Measurements from ENCODE around the gene MRPS6.

MRPS6 gene

DNA sequence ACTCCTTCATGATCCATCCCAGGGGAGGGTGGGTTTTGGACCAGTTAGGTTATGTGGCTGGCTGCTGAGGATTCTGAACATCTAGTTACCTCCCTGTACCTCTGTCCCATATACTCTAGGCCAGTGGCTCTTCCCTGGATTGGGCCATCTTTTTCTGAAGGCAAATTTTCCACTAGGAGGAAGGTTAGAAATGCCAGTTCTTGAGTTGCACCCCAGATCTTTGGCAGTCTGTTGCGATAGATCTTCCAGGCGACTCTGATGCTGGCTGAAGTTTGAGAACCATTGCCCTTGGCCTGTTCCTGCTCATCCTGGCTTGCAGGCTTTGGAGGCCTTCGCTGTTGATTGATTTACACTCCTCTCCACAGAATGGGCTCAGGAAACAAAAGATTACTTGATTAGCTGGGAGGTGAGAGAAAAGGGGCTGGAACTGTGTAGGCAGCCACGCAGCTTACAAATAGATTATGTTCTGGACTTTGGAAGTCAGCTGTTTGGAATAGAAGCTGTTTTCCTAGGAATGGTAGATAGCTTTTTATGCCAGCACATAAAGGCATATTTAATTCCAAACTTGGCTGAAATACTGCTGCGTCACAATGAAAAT is 110.1 kb downstream of the MRPS6 start:
- DNase-seq: no peak

DNA sequence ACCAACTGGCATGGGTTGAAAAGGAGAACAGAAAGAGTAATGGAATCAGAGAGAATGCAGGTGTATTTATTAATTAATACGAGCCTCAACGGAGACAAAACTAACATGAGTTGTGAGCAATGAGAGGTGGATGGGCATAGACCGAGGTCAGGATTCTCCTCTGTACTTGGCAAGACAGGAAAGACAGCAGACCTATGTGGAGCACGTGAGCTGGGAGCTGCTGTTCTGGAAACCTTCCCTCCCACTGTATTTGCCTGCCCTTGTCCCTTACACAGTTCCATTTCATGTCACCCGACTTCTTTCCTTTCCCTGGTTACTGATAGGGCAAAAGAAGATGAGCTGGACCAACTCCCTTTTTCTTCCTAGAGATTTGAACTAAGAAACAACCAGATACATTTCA is 110.9 kb downstream of the MRPS6 start:
- DNase-seq: no peak

DNA sequence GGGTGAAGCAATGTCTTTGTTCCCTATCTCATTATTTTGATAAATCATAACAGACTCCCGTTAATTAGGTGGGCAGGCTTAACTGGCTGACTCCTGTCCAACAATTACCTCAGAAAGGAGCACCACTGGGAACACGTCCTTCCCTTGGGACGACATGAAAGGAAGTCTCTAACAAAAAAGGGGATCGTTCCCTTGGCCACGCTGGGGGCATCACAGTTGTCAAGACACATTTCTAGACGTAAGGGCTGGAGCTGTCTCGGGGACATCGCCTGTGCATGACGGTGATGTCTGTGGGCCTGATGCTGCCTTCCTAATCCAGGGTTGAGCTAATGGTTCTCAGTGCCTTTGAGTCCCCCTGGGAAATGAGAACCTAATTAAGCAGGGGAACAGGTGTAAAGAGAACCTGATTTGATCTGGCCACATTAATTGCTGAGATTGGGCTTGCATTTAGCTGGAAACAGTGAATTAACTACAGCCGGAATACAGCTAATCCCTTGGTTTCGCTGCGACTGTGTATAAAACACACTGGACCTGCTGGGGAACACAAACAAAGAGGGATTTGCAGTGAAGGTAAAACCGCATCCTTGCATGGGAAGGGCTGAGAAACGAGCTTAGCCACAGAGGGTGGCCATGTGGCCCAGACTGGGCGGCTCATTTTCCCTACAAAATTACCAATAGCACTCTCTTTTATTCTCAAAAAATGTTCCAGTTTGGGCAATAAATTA is 111.8 kb downstream of the MRPS6 start:
- no peak for DNase-seq

DNA sequence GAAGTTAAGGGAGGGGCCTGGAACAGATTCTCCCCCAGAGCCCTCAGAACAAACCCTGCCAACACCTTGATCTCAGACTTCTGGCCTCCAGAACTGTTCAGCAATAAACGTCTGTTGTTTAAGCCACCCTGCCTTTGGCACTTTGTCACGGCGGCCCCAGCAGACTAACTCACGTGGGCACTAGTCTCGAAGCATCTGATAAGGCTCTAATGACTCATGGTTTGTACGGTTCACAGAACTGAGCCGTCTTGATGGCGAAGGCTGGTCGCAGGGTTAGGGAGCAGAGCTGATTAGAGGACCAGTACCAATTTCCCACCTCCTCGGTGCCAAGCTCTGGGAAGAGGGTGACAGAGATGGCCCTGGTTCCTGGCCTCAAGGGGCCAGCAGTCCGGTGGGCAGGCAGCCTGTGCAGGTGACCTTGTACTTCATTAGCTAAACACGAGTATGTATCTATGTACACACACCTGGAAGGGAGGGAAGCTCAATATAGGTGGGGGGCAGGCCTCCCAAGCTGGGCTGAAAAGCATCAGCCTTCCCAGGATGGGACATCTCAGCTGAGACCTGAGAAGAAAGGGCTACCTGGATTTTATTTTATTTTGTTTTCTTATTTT is 112.8 kb downstream of the MRPS6 start:
- DNase-seq: no peak

DNA sequence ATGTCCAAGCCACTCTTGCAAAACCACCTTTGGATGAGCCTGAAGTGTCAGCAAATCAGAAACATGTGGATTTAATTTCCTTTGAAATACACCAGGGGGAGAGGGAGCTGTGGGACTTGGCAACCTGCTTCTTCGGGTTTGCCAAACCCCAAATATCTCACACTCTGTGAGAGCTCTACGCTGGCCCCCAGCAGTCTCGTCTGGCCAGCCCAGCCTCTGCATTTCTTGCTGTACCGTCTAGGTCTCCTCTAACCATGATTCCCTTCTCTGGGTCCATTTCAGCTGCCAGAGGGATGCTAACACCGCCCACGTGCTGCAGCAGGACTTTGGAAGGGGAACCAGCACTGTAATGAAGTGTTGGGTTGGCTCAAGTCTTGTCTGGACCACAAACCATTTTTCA is 114.6 kb downstream of the MRPS6 start:
- no peak for DNase-seq

DNA sequence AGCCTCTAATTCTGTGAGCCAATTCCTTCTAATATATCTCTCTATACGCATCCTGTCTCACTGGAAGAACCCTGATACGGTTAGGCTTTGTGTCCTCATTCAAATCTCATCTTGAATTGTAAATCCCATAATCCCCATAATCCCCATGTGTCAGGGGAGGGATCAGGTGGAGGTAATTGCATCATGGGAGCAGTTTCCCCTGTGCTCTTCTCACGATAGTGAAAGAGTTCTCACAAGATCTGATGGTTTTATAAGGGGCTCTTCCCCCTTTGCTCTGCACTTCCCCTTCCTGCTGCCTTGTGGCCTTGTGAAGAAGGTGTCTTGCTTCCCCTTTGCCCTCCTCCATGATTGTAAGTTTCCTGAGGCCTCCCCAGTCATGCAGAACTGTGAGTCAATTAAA is 116.1 kb downstream of the MRPS6 start:
- DNase-seq: no peak

DNA sequence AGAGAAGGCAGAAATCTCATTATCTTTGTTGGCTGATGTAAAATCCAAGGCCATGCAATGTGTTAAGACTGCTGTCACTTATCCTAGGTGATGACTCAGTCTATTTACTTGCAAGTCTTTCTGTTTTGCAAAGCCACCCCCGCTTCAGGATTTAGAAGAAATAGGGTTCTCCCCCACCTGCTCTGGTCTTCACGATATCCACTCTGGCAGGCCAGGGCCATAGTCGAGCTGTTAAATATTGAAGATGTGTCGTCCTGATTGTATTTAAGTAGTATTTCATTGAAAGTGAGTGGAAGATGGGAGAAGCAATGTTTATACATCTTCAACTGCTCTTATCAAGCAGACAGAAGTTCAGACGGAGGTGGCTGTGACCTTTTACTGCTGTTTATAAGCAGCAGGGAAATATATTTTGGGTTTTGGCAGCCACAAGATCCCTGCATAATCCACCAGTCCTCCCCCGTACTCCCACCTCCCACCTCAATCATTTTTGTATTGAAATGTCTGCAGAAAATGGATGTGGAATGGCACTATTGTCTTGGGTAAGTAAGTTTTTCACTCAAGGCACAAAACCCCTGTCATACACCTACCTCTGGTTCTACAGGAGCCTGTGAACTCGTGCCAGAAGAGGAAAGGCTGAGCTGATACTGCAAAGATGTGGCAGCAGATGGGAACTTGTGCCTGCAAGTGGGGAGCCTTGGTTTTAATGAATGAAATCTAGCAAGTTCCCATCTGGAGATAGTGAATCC is 117.4 kb downstream of the MRPS6 start:
- DNase-seq: no peak

DNA sequence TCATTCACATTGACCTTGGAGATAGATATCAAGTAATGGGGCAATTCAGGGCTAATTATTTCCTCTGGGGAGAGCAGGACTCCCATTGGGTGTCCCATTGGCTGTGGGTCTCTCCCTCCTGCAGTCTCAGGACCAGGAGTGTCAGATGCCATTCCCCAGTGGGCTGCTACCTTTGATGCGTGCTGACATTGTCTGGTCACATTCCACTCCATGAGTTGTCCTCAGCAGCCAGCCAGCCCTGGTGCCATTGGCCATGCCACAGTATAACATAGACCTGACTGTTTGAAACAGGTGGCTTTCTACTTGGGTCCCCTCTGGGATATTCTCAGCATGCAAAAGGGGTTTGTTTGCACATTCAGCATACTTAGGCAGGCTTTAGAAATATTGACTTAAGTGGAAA is 118.5 kb downstream of the MRPS6 start:
- no peak for DNase-seq
